ENCODE data around the gene ANKRD17. TPM values are rescaled to one million over a fixed set of nuclear protein-coding genes. Genes with fewer than 3 reads are reported as not detected.
A peak's percentile ranks its signal among the peaks of the same experiment; 100 is the strongest.

Gene ANKRD17
- total and polyA plus RNA-seq, 9 of the 15 experiments (the other 6 are each of a cell fraction or from before 2014, with no cell fraction given), result 25.5 to 86.9 (median 52.2) TPM

DNA sequence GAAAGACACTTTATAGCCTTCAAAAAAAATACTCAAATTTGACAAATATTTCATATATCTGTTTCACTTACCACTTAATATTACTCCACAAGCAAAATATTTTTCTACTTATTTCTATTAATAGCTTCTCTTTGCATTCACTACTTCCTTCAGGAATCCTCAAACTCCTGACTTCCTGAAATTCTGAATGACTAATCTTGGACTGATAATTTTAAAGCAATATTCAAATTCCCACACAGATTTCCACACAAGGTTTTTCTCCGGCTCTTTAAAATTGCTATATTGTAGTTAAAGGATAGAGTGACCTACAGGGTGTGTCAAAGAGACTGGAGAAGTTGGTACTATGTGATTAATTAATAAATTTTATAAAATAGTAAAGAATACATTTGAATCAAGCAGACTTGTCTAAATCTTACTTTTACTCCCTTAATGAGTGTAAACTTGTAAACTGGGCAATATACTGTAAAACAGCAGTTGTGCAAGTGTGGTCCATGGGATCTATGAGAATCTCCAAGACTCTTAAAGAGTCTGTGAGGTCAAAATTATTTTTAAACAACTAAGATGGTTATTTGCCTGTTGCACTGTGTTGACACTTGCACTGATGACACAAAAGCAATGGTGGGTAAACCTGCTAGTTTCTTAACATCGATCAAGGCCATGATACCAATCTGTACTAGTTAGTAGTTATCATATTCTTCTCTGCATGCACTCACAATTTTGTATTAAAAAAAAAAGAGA, 44.5 kb downstream of the ANKRD17 start:
- 0 out of 2 replicates have a peak, but pooled peaks have one; percentile 45 for TF ChIP-seq HMBOX1 (IDR thresholded peaks at IDR 0.05)
- no peak for TF ChIP-seq SRSF9 (IDR thresholded peaks at IDR 0.05; ENCODE audit: borderline replicate concordance, low read depth, low read length)
- H3K9me3 ChIP-seq (replicated peaks; ENCODE audit: control insufficient read depth, insufficient read depth, low read depth, low read length), result no peaks in the 10 kb centered on the region
- H3K4me2 ChIP-seq (ENCODE audit: insufficient read depth, low read length), result no peak overlapping the region
- 88% methylated on average over 2 of the region's 2 CpGs for WGBS (ENCODE audit: insufficient coverage, low coverage, missing lambda C conversion rate)
- no peaks in the 10 kb centered on the region for H4K20me1 ChIP-seq (replicated peaks; ENCODE audit: control insufficient read depth, insufficient read depth, low read length)
- no peak overlapping the region for H3K27ac ChIP-seq (ENCODE audit: extremely low read depth, low read depth, low read length)
- H2AFZ ChIP-seq (ENCODE audit: low read depth, low read length), result no peak overlapping the region
- DNase-seq (ENCODE audit: extremely low read depth in 1 of 4, low spot score in 3 of 4) (no peak), ATAC-seq (peak; percentile 14; the same call in 2 of the 3 replicates), FAIRE-seq (peak; percentile 42)
- peaks cover 61% of the 10 kb centered on the region for H3K36me3 ChIP-seq (ENCODE audit: control insufficient read depth, insufficient read depth, low read length)
- ChIA-PET POLR2A (interaction anchor here (1.0 kb wide), 1 partner anchor 9 kb away, joined by 4 read pairs; no protein-coding TSS in a partner anchor), CTCF (ENCODE audit: low intra/inter-chr PET ratio) (no interaction called here)
- no peaks in the 10 kb centered on the region; a peak in 1 of 5 replicates for H3K4me1 ChIP-seq (replicated peaks in 1 of 2; ENCODE audit: control insufficient read depth in 2 of 2, insufficient read depth in 2 of 2, low read length in 2 of 2)
- in situ Hi-C loops (cut with MboI), result no loop called here
- peaks cover 98% of the 10 kb centered on the region for H3K79me2 ChIP-seq (ENCODE audit: control insufficient read depth, insufficient read depth, low read length)
- no TSS peak for BruUV-seq (replicated peaks)
- no peak overlapping the region for H3K4me3 ChIP-seq
- H3K9me1 ChIP-seq (ENCODE audit: control insufficient read depth, insufficient read depth, low read length), result no peaks in the 10 kb centered on the region
- H3K9ac ChIP-seq (ENCODE audit: insufficient read depth in 1 of 2, low read depth in 2 of 2, low read length in 2 of 2), result no peak overlapping the region
- intact Hi-C loops (cut with micrococcal nuclease), result no loop called here
- H3K27me3 ChIP-seq (ENCODE audit: control insufficient read depth in 2 of 2, insufficient read depth in 2 of 2, low read length in 2 of 2), result no peaks in the 10 kb centered on the region
